Stimulated activated CD8-positive, alpha-beta memory T cell treated with anti-CD3 and anti-CD28 coated beads, Interleukin-15, amount 100 ng/mL, for 1 hour (primary cell): ENCODE results near the gene BMP3.

Experiments
- DNase-seq: peaks from one replicate; pipeline ENCODE4 v3.0.0-alpha.2; 2020; ENCODE audit warnings: low read depth

BMP3 gene

DNA sequence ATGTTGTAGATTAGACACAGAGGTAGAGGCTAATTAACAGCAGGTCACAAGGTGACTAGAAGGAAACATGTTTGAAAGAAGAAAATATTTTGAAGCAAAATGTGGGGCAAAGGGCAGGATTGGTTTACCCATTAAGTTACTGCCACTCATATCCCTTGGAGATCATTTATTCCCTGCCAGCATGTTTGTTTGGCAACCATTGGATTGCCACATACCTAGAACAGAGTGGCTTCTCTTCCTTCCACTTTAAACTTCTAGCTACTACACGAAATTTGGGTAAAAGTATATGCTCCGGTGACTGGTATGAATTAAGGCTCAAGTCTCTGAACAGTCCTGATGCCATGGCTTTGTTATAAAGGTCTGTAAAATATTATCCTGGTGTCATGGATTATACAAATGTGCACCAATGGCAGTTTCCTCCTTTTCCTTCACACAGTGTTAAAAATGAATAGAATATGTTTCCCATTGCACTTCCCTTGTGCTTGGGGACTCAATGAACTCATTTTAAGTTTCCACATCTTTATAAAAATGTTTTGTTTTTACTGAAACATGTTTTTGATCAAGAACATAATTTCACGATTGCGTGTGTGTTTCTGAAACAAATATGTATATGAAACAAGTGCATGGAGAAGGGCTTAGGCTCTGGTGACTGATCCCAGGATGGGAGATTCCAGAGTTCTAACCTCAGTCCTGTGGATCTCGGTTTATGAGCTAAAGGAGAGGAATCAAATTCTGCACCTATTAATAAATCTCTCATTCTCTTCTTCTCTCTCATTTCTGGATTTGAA lies 12.3 kb downstream of the BMP3 start:
- no peak for DNase-seq

DNA sequence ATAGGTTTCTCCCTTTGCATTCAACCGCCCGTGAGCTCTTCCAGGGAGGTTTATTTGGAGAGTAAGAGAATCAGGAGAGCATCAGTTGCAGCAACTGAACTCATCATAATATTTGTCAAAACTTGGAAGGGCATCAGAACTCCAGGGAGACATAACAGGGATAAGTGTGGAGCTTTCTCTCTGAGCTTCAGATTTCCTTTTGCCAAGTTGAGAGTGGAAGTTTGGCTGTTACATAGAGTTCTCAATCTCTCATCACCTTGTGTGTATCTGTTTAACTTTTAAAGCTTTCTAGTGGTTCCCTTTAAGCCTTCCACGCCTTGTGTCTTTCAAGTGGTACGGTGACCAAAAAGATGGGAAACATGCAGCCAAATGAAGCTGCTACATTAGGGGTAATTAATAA lies 18.8 kb downstream of the BMP3 start:
- DNase-seq: no peak

DNA sequence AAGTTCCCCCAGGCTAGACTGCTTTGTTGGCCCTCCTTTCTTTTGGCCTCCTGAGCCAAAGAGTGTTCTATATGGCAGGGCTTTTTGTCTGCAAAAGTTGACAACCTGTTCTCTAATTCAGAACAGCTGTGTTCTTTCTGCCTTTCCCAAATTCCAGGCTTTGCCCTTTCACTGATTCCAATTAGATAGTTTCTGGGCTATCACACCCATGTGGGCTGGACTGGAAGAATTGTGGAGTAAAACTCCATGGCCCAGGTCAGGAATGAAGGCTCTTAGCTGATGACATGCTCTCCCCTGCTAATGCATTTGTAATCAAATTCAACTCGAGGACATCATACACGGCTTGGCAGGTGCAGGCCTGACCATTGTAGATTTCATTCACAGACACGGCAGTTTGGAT lies 19.4 kb downstream of the BMP3 start:
- DNase-seq: no peak

DNA sequence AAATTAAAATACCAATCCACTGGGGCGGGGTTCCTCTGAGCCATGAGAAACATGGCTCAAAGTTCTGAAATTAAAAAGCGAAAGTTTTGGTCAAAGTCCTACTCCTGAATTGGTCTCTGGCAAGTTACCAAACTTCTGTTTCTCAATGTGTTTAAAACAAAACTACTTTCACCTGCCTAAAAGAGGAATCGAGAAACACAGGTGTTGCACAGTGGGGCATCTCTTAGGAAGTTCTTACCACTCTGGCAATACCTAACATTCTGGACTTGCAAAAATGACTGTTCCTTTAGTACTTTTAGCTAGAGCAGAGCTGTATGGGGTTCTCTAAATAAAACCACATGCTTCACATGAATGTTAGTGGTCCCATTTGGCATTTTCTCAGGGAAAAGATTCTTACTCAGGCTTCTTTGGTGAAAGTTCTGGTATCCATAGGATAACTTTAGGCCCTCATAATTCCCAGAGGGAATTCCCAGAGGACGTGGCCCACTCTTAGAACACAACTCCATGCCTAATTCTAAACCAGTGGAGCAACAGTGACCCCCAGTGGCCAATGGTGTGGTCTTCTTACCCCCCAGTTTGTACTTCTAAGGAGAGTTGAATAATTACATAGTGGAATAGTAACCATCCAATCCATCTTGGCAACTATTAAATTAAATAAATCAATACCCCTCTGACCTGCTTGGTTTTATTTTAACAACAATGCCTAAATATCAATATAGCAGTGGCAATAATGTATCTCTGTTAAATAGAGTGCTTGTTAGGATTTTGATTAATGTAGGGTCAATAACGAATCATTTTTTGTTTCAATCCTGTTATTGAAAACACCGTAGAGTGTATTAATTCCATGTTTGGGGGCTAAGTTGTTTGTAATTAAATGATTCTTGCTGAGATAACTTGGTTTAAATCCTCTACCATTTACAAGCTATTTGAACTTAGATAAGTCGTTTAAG lies 21.9 kb downstream of the BMP3 start:
- DNase-seq: peak; percentile 16

DNA sequence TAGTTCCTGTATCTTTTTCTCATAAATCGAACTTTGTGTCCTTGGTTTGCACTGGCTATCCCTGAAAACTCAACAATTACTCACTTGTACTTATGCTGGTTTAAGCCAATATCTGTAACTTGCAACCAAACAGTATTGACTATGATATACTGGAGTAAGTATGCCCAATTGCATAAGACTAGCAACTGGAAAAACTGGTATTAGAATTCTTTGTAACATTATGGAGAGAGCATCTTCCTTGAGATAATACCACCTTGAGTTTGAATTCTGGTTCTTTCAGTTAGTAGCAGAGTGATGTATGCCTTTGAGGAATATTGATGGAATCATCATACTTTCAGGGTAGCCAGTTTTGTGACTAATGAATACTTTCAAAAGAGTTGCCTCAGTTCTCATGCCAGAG lies 28.1 kb downstream of the BMP3 start:
- no peak for DNase-seq

DNA sequence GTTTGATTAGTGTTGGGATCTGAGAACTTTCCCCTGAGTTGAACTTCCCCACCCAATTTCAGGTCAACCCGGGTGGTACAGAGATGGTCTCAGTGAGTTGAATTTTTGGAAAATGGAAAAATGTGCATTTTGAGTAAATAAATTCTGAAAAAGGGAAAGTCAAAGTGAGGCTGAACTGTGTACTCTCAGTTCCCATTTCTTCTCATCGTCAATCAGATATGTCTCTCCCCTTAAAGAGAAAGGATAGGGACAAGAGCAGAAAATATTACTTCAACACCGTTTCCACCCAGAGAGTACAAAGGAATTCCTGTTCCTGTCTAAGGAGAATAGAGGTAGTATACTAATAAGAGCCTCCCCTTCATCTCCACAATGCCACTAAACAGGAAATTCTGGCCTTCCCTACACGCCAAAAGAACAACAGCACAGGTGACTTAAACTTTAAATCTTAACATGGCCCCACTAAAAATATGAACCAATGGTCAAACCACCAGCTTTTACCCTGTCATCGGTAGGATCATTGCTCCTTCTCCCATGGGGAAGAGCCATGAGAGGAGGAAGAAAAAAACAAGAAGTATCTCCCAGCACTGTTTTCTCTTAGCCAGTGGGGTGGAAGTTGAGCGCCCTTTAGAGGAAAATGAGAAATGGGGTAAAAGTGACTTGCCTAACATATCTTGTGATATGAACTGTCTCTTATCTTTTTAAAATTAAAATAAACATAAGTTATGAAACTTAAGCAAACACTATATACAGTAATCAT lies 30.3 kb downstream of the BMP3 start:
- no peak for DNase-seq

DNA sequence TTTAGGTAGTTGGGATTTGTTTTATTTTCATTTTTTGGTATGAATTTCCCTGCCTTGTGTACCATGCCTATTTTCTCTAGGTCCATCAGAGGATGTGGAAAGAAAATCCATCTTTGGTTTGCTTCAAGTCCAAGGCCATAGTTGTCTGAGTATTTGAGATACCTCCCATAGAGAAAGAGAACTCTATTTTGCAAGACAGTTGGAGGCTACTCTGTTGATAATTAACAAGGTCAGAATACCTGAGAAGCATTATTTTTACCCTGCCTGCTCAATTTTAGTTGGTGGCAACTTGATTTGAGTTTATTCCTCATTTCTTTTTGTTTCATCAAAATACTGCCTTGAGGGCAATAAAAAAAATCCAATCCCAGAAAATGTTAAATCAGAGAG lies 30.8 kb downstream of the BMP3 start:
- DNase-seq: no peak

DNA sequence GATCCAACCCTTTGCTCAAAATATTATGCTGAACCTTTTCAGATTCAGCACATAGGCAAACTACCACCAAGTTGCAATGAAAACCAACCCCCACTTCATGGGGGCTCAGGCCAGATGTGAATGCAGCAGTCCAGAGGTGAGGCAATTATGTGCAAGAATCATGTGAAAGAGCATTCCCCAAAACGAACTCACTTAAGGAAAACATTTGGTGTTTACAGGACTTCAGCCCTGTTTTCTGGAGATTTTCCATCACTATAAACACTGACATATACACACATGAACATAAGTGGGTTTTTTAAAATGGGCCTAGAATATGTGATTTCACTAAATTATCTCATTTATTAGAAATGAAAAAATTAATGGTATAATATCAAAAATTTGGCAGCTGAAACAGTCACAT lies 31.5 kb downstream of the BMP3 start:
- no peak for DNase-seq

DNA sequence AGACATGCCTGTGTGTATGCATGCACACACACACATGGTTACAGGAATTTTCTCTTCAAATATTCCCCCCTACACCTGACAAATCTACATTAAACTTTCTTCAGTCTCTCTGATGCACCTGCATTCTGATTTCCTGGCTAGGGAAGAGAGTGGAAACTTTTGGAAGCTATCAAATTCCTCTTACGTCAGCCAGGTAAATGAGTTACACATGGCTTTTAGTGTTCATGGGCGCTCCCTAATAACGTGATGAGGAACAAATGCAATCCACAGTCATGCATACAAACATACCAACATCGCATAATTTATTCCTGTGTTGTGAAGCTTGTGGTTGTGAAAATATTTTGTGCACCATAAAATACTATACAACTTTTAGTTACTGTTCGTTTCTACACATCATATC lies 34.9 kb downstream of the BMP3 start:
- no peak for DNase-seq

DNA sequence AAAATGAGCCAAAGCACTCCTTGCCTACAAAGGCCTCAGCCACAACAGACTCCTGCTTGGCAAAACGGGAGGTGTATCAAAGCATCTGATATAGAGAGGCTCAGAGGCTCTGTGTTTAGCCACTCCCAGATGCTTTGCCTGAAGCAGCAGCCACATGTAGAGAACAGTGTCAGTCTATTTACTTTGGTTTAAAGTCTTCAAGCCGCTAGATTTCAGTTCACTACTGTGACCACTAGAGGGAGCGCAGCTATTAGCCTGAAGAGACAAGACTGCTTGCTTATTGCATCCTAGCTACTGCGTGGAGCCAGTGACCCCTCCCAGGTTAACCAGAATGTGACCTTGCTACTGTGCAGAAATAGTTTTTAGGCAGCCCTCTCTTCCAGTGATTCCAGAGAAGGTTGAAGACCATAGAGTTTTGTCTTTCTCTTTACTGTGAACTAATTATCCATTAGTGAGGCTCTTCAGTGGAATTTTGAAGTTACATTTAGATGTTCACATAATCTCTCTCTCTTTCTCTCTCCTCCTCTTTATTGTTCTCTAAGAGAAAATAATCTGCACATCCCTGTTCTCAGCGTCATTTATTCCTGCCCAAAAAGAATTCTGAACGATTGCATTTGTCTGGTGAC lies 39.3 kb downstream of the BMP3 start:
- DNase-seq: peak; percentile 28

DNA sequence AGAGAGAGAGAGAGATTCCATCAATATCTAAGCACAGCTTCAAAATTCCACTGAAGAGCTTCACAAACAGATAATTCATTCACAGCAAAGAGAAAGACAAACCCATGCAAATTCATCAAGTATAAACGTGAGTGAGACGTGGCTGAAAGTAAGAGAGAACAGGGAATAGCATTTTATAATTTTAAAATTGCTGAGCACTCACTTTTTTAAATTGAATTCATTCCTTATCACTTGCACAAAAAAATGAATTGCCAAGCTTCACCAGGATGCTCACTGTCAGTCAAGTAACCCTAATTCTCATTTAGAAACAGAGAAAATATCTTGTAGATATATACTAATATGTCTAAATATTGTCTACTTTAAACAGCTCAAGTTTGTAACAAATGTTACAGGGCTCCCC lies 40.5 kb downstream of the BMP3 start:
- no peak for DNase-seq

DNA sequence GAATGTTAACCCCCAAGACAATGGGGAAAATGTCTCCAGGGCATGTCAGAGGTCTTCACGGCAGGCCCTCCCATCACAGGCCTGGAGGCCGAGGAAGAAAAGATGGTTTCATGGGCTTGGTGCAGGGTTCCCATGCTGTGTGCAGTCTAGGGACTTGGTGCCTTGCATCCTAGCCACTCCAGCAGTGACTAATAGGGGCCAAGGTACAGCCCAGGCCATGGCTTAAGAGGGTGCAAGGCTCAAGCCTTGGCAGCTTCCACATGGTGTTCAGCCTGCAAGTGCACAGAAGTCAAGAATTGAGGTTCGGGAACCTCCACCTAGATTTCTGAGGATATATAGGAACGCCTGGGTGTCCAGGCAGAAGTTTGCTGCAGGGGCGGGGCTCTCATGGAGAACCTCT lies 50.6 kb downstream of the BMP3 start:
- DNase-seq: no peak

DNA sequence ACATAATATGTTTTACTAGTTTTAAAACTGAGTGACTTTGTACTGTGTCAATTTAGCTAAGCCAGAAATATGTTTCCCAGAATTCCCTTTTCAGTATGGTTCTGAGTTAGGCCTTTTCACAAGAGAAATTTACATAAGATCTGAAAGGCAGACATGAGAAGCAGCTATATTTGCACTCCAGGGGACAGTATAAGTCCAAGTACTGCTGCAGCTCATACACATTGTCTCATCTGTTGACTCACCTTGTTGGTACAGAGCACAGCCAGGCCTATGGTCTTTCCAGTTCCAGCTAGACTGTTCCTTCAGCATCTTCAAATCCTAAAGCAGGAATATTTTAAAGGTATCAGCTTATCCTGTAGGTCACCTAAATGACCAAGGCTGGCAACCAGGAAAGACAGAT lies 53.5 kb downstream of the BMP3 start:
- no peak for DNase-seq

DNA sequence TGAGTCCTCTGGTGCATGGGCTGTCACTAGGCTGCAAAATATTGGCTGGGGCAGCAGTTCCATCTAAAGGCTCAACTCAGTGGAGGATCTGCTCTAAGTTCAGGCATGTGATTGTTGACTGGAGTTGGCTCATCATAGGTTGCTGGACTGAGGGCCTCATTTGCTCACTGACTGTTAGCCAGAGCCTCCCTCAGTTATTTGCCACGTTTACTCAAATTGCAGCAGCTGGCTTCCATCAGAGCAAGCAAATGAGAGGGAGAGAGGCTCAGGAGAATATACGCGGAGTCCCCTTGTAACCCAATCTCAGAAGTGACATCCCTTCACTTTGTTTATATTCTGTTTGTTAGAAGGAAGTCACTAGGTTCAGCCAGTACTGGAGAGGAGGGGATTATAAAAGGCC lies 54.1 kb downstream of the BMP3 start:
- DNase-seq: no peak

DNA sequence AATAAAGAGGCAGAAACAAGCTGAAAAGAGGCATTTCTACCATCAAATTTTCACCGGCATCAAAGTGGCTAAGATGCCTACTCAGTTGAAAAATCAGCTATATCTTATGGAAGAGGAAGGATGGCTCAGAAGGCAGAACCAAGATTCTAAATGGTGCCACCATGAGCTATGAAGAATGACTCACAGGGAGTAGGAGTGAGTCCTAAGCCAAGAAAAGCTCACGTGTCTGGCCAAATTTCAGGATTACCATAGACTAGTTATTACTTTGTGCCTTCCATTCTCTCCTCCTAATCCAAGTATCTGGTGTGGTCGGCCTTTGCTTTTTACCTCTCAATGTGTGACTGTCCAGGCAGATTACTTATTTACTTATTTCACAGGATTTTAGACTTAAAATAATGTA lies 54.8 kb downstream of the BMP3 start:
- no peak for DNase-seq

DNA sequence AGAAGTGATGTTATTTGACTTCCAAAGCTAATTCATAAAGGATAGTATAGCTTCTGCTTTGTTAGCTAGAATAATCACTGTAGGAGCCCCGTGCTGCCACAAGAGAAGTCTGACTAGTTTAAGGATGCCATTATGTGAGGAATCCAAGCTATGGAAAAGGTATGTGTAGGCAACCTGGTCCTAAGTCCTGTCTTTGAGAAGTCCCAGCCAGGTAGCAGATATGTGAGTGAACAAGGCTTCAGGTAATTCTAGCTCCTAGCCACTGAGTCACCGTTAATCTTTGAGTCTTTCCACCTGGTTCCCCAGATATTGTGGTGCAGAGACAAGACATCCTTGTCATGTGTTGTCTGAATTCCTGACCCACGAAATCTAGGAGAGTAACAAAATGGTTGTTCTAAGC lies 55.5 kb downstream of the BMP3 start:
- DNase-seq: no peak

DNA sequence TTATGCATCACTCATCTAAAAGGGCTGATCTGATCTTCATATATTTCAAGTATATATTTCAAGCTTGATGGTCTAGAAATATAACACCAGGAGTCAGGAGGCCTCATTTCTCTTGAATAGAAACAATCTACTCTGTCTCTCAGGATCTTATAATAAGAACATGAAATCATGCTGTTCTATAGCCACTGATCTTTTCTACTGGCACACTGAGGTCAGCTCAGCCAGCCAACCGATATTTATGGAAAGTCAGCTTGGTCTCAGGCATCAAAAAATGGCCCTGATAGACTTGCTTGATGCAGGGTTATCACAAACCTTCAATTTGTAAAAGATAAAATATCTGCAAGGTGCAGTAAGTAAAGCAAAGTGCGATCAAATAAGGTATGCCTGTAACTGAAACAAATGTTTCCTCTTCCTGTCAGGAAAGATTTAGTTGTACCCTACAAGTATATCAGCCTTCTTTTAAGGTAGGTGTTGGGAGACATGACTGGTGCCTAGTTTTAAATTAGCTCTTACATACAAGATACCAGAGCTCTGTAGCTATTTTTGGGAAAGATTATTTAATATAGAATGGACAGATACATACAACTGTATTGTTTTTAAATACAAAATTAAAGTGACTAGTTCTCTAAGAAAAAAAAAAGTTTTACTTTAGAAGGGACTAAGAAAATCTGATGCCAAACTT lies 63.4 kb downstream of the BMP3 start:
- no peak for DNase-seq

DNA sequence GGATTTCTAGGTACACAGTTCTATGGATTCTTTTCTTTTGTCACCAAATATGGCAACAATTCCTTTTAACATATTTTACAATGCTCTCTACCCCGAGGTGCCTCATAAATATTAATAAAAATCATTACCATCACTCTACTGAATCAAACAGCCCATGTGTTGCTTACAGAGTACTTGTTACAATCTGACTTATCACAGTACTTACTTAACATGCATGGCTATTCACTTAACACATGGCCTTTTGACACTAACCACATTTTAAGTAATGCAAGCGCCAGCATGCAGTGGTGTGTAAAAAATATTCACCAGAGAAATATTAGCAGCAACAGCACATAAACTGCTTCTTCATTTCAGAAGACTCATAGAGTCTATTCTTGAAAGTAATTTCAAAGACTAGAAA lies 64.9 kb downstream of the BMP3 start:
- DNase-seq: no peak

DNA sequence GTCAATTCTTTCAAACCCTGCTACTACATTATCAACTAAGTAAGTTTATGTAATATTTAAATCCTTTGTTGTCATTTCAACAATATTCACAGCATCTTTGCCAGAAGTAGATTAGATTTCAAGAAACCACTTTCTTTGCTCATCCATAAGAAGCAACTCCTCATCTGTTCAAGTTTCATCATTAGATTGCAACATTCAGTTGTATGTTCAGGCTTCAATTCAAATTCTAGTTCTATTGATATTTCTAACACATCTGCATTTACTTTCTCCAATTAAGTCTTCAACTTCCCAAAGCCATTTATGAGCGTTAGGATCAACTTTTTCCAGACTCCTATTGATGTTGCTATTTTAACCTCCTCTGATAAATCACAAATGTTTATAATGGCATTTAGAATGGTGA lies 66.1 kb downstream of the BMP3 start:
- DNase-seq: no peak

DNA sequence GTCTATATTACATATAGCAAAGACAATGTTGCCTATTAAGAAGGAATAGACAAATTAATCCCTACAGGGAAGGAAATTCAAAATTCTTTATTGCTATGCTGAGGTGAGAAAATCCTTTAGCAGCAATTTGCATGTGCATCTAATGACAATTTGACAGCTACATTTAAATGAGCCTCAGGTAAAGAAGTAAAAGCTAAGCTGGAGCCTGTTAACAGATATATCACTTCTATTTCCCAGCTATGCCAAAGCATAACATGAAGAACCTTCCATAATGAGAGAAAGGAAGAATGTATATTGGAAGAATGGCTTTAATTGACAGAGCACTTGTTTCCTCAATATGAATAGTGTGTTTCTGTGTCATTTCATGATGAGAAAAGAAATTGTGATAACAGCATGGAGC lies 71.6 kb downstream of the BMP3 start:
- DNase-seq: no peak

DNA sequence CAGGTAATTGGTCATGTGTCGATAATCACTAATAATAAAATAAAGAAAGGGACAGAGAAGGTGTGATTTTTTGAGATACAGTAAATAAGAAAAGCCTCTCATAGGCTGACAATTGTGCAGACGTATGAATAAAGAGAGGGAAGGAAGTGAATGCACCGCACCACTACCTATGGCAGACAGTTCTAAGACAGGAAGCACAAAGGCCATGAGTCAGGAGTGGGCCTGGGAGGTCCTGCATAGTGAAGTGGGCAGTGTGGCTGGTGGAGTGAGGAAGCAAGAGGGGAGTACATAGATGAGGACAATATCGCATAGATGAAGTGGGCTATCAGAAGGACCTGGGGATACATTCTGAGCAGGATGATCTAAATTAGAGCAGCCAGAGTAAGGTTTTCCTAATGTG lies 75.6 kb downstream of the BMP3 start:
- no peak for DNase-seq
